Measurements from ENCODE around the gene REG4. TPM values are rescaled to one million over a fixed set of nuclear protein-coding genes. Genes with fewer than 3 reads are reported as not detected.

Gene REG4
- total and polyA plus RNA-seq, 2 donors (not counting 1 experiment from before 2014, with no cell fraction given): not detected

DNA sequence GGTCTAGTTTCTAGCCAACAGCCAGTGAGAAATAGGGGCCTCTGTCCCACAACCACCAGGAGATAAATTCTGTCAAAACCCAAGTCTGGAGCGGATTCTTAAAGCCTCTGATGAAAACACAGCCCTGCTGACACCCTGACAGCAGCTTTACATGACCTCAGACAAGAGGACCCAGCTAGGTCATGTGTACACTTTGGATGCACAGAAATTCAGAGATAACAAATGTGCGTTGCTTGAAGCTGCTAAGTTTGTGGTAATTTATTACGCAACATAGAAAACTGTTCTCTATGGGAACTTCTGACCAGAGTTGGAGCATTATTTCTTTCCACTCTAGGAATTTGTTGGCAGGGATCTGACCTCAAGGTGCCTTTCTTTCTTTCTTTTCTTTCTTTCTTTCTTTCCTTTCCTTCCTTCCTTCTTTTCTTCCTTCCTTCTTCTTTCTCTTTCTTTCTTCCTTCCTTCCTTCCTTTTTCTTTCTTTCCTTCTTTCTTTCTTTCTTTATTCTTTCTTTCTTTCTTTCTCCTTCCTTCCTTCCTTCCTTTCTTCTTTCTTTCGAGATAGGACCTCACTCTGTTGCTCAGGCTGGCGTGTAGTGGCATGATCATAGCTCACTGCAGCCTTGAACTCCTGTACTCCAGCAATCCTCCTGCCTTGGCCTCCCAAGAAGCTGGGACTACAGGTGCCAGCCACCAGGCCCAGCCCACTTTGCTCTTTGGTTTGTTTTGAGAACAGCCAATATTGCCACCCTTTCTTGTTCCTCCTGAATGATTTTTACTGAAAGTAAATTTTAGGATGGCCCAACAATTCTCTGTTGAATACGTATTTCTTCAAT is 27.7 kb downstream of the REG4 start:
- ATAC-seq (ENCODE audit: low read depth) (no peak), DNase-seq (no peak)
- H3K9me3 Mint-ChIP-seq (ENCODE audit: insufficient read depth): no peaks in the 10 kb centered on the region
- Histone ChIP-seq H3K4me3 (ENCODE audit: control extremely low read depth in 1 of 5, extremely low read depth in 1 of 5, insufficient read depth in 1 of 5, low read depth in 2 of 5, low read length in 4 of 5) (no peak overlapping the region), H3K36me3 (replicated peaks in 1 of 2; ENCODE audit: control extremely low read depth in 1 of 2, control insufficient read depth in 1 of 2, extremely low read depth in 1 of 2, insufficient read depth in 2 of 2, low read length in 1 of 2) (no peaks in the 10 kb centered on the region), H3K79me2 (ENCODE audit: control insufficient read depth, insufficient read depth, low read length) (no peaks in the 10 kb centered on the region), H3K9me3 (ENCODE audit: control extremely low read depth in 1 of 3, control insufficient read depth in 2 of 3, insufficient read depth in 1 of 3, low read length in 2 of 3) (no peaks in the 10 kb centered on the region), H3K4me2 (replicated peaks; ENCODE audit: low read depth, low read length, poor library complexity, severe bottlenecking) (no peak overlapping the region), H4K20me1 (ENCODE audit: control insufficient read depth, insufficient read depth, low read length, poor library complexity, severe bottlenecking) (no peaks in the 10 kb centered on the region), H3K27me3 (replicated peaks in 1 of 4; ENCODE audit: control extremely low read depth in 1 of 4, control insufficient read depth in 3 of 4, insufficient read depth in 4 of 4, low read length in 3 of 4) (peaks cover 0 to 2% (median 0%) of the 10 kb centered on the region in 4 experiments), H3K27ac (ENCODE audit: low read length in 2 of 2) (no peak overlapping the region), H3K9ac (ENCODE audit: low read length) (no peak overlapping the region), H2AFZ (ENCODE audit: insufficient read depth, low read depth, low read length, poor library complexity, severe bottlenecking) (no peak overlapping the region), H3K4me1 (ENCODE audit: control insufficient read depth in 2 of 2, insufficient read depth in 2 of 2, low read length in 2 of 2) (no peaks in the 10 kb centered on the region)
- no peak for TF ChIP-seq EZH2 (IDR thresholded peaks at IDR 0.05; ENCODE audit: borderline replicate concordance, insufficient read depth, low read depth, low read length, poor library complexity, severe bottlenecking)
- TF ChIP-seq, protein P1, sequence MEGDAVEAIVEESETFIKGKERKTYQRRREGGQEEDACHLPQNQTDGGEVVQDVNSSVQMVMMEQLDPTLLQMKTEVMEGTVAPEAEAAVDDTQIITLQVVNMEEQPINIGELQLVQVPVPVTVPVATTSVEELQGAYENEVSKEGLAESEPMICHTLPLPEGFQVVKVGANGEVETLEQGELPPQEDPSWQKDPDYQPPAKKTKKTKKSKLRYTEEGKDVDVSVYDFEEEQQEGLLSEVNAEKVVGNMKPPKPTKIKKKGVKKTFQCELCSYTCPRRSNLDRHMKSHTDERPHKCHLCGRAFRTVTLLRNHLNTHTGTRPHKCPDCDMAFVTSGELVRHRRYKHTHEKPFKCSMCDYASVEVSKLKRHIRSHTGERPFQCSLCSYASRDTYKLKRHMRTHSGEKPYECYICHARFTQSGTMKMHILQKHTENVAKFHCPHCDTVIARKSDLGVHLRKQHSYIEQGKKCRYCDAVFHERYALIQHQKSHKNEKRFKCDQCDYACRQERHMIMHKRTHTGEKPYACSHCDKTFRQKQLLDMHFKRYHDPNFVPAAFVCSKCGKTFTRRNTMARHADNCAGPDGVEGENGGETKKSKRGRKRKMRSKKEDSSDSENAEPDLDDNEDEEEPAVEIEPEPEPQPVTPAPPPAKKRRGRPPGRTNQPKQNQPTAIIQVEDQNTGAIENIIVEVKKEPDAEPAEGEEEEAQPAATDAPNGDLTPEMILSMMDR (IDR thresholded peaks at IDR 0.05): no peak
- ChIA-PET POLR2A (no interaction called here), CTCF (no interaction called here)
- intact Hi-C loops (cut with micrococcal nuclease): no loop called here
- WGBS (ENCODE audit: insufficient coverage): 82% methylated on average over 4 of the region's 6 CpGs
- no peak overlapping the region for H3K4me3 Mint-ChIP-seq
- peaks cover 19% of the 10 kb centered on the region for H3K27me3 Mint-ChIP-seq
- no peak overlapping the region for H3K27ac Mint-ChIP-seq
- H3K4me1 Mint-ChIP-seq: no peaks in the 10 kb centered on the region

DNA sequence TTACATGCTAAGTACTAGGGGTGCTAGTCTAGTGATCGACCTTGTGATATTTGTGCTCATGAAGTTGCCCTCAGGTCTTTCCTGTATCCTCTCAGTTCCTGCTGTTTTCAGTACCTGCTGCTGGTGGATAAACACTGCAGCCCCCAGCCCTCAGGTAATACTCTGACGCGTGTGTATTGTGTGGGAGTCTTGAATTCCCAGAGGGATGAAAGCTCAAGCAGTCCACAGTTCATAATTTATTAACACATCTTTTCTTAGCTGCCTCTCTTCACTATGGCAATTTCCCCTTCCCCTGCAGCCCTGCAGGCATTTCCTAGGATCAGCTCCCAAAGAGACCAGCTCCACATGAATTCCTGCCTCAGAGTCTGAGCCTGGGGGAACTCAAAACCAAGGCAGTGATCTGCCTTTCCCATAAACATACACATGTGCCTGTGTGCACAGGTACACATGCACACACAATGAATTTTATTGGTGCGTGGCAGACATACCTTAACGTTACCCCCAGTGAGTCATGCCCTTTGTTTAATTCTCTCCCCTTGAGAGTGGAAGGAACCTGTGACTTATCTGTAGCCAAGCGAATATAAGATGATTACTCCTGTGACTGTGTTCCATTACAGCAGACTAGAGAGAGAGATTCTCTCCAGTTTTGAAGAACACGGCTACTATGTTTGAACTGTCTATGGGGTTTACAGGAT is 28.5 kb downstream of the REG4 start:
- Histone ChIP-seq H4K20me1 (ENCODE audit: control insufficient read depth, insufficient read depth, low read length, poor library complexity, severe bottlenecking) (no peaks in the 10 kb centered on the region), H3K4me2 (replicated peaks; ENCODE audit: low read depth, low read length, poor library complexity, severe bottlenecking) (no peak overlapping the region), H3K9me3 (ENCODE audit: control extremely low read depth in 1 of 3, control insufficient read depth in 2 of 3, insufficient read depth in 1 of 3, low read length in 2 of 3) (no peaks in the 10 kb centered on the region), H3K36me3 (replicated peaks in 1 of 2; ENCODE audit: control extremely low read depth in 1 of 2, control insufficient read depth in 1 of 2, extremely low read depth in 1 of 2, insufficient read depth in 2 of 2, low read length in 1 of 2) (no peaks in the 10 kb centered on the region), H2AFZ (ENCODE audit: insufficient read depth, low read depth, low read length, poor library complexity, severe bottlenecking) (no peak overlapping the region), H3K27me3 (replicated peaks in 1 of 4; ENCODE audit: control extremely low read depth in 1 of 4, control insufficient read depth in 3 of 4, insufficient read depth in 4 of 4, low read length in 3 of 4) (peaks cover 0 to 2% (median 0%) of the 10 kb centered on the region in 4 experiments), H3K27ac (ENCODE audit: low read length in 2 of 2) (no peak overlapping the region), H3K4me1 (ENCODE audit: control insufficient read depth in 2 of 2, insufficient read depth in 2 of 2, low read length in 2 of 2) (no peaks in the 10 kb centered on the region), H3K9ac (ENCODE audit: low read length) (no peak overlapping the region), H3K4me3 (ENCODE audit: control extremely low read depth in 1 of 5, extremely low read depth in 1 of 5, insufficient read depth in 1 of 5, low read depth in 2 of 5, low read length in 4 of 5) (no peak overlapping the region), H3K79me2 (ENCODE audit: control insufficient read depth, insufficient read depth, low read length) (no peaks in the 10 kb centered on the region)
- peaks cover 19% of the 10 kb centered on the region for H3K27me3 Mint-ChIP-seq
- intact Hi-C loops (cut with micrococcal nuclease): no loop called here
- no peak overlapping the region for H3K4me3 Mint-ChIP-seq
- no peak for ATAC-seq (ENCODE audit: low read depth)
- DNase-seq: no peak
- H3K4me1 Mint-ChIP-seq: no peaks in the 10 kb centered on the region
- 100% methylated on average over 1 of the region's 7 CpGs for WGBS (ENCODE audit: insufficient coverage)
- TF ChIP-seq EZH2 (IDR thresholded peaks at IDR 0.05; ENCODE audit: borderline replicate concordance, insufficient read depth, low read depth, low read length, poor library complexity, severe bottlenecking): no peak
- TF ChIP-seq, protein P1 (IDR thresholded peaks at IDR 0.05): no peak
- ChIA-PET CTCF (interaction anchor here (1.3 kb wide), 1 partner anchor 38 kb away, joined by 3 read pairs; no protein-coding TSS in a partner anchor), POLR2A (no interaction called here)
- no peak overlapping the region for H3K27ac Mint-ChIP-seq
- no peaks in the 10 kb centered on the region for H3K9me3 Mint-ChIP-seq (ENCODE audit: insufficient read depth)

Measured in B cell (primary cell).